Epithelial cell of alveolus of lung (primary cell): ENCODE measurements around the gene MOCS3. TPM values are rescaled to one million over a fixed set of nuclear protein-coding genes. Genes with fewer than 3 reads are reported as not detected.

Experiments used
- total RNA-seq: library from RNA; depleted of rRNA; stranded (reverse); fragments of >200 nt; gene quantifications from 2 replicates; pipeline ENCODE4 v1.2.1, GENCODE V29; 2015

The MOCS3 gene
- 5.1 and 8.3 TPM in 2 replicates for total RNA-seq

GRCh38 chr20:50958615-50959542 lies at the start of gene MOCS3:
TSS of gene MOCS3 (plus strand) at chr20:50958818. CDS start at chr20:50958843, 25 bp downstream.

GRCh38 chr20:50931306-50932015 lies 27.2 kb upstream of the MOCS3 start, which contains the start of gene ADNP:
TSS of gene ADNP (minus strand) at chr20:50931437. CDS start at chr20:50903996, 27,441 bp downstream.

GRCh38 chr20:50957798-50958614 lies 612 bp upstream of the MOCS3 start, which contains the start of gene DPM1:
TSS of gene DPM1 (minus strand) at chr20:50958532. CDS start at chr20:50958523, 9 bp downstream.

Other genes starting within 250 kb of the MOCS3 start
- gene PARD6B, start 227.2 kb upstream of the MOCS3 start, total RNA-seq: 1.0 and 1.9 TPM in 2 replicates
- gene BCAS4, start 163.8 kb upstream of the MOCS3 start, total RNA-seq: 1.4 and 24.6 TPM in 2 replicates
- gene ADNP, start 27.4 kb upstream of the MOCS3 start, total RNA-seq: 22.6 and 57.0 TPM in 2 replicates
- gene DPM1, start 286 bp upstream of the MOCS3 start, total RNA-seq: 49.7 and 52.9 TPM in 2 replicates
- gene KCNG1, start 64.3 kb downstream of the MOCS3 start, total RNA-seq: 12.5 and 208 TPM in 2 replicates